Muscle of back (tissue), 13 donors: Measurements from ENCODE around the gene GNLY. TPM values are rescaled to one million over a fixed set of nuclear protein-coding genes. Genes with fewer than 3 reads are reported as not detected.
"Not testable (repeated sequence)": the region's sequence is repeated elsewhere in the genome, so short reads cannot be mapped to it uniquely, and the experiment has no call there.

Experiments
- DNase-seq, 3 donors: peaks; one replicate each; pipeline versions ENCODE4 v3.0.0 to v3.0.0-alpha.2; 2013
- long read RNA-seq, 9 donors: transcript quantifications; one replicate each; lab custom pipeline, GENCODE V29; 2026
- polyA plus RNA-seq, 10 donors: library from polyadenylated mRNA; unstranded; fragments of 120-200 nt; gene quantifications; one replicate each; pipeline ENCODE4 v1.2.1, GENCODE V29; 2013; ENCODE audit not compliant: insufficient read length in 10 of 10

The GNLY gene
- polyA plus RNA-seq = 1 to 10 TPM in 5 of 10 donors, under 1 TPM in 5; 0.50 to 3.6 (median 1.0) TPM
- long read RNA-seq, donor 1 = 0 reads
- long read RNA-seq, donor 2 = 0 reads
- long read RNA-seq, donor 3 = 0 reads
- long read RNA-seq, donor 4 = 0 reads
- long read RNA-seq, donor 5, partial matches to known transcripts = 0 of 1 reads
- long read RNA-seq, donor 5, other reads (novel, unspliced or antisense) = 0 of 1 reads
- long read RNA-seq, donor 6 = 0 reads
- long read RNA-seq, donor 7 = 0 reads
- long read RNA-seq, donor 8 = 0 reads
- long read RNA-seq, donor 9, partial matches to known transcripts = 0 of 1 reads
- long read RNA-seq, donor 9, other reads (novel, unspliced or antisense) = 0 of 1 reads

DNA sequence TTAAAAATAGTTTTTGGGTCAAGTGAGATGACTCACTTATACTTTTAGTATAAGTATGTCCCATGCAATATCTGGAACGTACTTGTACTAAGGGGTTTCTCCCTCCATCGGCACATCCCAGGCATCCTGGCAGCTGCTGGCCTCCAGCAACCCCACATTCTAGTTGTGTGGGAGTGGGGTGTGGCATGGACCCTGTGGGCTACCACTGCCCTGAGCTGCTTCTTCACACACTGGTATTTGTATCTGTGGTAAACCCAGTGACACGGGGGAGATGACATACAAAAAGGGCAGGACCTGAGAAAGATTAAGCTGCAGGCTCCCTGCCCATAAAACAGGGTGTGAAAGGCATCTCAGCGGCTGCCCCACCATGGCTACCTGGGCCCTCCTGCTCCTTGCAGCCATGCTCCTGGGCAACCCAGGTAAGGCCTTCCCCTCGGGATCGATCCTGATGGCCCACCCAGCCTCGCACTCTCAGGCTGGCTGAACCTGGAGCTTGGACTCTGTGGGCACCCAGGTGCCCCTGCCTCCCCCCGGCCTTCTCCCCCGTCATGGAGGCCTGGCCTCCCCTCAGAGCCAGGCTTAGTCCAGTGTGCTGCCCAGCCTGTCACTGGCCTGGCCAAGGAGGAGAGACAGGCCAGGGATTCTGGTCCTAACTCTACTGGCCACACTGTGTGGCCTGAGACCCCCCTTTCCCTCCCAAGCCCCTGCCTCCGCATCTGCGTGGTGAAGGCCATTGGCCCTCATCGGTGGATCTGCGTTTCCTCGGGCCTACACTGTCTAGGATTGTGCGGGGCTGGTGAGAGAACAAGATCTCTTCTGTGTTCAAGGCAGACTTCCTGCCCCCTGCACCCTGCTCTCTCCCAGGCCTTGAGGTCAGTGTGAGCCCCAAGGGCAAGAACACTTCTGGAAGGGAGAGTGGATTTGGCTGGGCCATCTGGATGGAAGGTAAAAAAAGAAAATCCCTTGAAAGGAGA is at the start of gene GNLY:
Gene GNLY, plus strand, starts transcription at position 307 of the 974 bp plus-strand sequence. Its CDS starts 61 bp downstream, at position 368.
- no peak for DNase-seq

DNA sequence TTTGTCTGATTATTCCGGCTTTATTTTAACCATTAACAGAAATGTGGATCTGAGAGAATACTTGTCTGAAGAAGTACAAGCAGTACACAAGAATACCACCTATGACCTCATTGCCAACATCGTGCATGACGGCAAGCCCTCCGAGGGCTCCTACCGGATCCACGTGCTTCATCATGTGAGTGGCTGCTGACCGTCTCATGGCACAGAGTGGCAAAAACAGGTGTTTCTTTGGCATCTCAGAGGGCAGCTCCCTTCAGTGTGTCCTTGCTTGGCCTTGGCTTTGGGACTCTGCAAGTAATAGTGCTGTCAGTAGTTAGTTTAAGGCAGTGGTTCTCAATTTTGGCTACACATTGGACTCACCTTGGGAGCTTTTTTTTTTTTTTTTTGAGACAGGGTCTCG is 49.2 kb upstream of the GNLY start:
- DNase-seq = no peak

DNA sequence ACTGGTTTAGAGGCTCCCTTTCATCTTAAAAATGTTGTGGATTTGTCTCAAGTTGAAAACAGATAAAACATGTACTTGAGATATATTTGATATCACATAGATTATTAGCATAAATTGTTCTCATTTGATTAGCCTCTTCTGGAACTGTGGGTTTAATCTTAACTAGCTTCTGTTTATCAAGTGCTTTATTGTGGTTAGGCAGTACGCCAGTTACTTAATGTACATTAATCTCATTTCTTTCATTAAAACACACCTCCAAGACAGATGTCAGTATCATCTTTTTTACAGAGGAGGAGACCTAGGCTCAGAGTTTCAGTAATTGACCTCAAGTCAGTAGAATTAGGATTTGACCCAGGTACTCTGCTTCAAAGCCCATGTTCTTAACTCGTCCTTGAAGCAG is 48.0 kb upstream of the GNLY start:
- no peak for DNase-seq

DNA sequence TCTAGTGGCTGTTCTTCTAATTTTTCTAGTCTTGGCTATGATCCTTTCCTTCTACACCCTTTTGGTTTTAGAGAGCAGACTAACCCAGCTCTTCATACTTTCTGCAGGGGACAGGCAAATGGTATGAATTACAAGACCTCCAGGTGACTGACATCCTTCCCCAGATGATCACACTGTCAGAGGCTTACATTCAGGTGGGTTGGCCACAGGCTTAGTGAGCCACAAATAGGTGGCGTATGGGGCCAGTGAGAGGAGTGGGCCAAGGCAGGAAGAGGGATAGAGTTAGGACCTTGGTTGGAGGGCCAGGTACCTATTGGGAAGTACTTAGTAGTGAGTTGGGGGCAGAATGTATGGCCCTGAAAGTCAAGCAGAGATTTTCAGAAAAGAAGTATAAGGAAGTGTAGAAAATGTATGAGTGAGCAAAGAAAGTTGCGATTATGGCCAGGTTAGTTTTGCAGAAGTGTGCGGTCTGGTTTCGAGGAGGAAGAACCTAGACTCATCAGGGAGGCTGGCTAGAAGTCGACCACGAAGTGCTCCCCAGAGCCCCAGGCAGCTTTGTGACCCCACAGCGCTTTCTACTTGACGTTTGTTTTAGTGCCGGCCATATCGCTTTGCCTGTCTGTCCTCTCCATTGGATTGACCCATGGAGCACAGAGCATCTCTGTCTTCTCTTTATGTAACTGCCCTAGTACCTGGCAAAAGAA is 46.2 kb upstream of the GNLY start:
- no peak for DNase-seq

DNA sequence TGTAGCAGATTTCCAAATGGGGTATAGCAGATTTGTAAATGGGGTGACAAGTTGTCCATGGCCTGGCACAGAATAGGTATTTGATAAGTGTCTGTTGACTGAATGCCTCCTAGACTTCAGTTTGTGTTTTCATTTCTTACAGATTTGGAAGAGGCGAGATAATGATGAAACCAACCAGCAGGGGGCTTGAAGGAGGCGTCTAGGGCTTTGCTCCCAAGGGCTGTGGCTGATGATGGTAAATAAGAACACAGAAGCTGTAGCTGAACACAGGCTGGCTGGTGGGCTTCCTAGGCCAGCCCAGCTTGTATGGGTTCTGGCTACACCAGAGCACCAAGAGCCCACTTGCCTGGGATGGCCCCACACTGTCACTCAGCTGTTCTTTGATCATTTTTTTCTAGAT is 45.5 kb upstream of the GNLY start:
- DNase-seq = no peak

DNA sequence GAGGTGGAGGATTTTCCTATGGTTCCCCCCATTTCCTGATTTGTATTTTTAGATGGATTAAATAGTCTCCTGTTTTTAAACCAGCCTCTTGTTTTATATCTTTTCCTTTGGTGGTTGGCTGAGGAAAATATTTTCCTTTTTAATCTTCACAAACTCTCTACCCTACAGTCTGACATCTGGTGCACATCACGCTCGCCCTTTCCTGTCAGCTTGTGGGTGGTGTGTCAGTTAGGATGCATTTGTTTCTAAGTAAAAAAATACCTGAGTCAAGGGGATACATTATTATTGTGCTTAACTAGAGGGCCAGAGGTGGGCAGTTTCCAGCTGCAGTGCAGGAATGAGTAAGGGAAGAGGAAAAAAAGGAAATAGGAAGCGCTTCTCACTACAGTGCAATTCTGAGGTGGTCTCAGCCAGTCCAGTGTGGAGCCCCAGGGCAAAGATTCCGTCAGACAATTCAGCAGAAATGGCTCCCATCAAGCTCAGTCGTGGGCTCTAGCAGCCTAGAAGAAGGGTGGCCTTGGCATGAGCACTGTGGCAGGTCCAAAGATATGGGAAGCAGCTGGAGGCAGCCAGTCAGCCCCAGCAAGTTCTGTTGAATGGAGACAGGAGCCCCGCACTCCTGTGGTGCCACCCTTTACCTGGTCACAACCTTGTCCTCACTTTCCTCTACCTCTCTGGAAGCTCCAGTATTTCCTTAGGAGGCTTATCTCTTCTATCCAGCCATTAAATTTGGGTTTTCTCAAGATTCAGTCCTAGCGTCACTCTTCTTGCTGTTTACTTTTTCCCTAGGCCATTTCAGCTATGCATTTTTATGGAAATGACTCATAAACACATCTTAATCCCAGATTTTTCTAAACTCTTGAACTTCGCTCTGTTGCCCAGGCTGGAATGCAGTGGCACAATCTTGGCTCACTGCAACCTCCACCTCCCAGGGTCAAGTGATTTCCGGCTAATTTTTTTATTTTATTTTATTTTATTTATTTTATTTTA is 44.7 kb upstream of the GNLY start:
- no peak for DNase-seq

DNA sequence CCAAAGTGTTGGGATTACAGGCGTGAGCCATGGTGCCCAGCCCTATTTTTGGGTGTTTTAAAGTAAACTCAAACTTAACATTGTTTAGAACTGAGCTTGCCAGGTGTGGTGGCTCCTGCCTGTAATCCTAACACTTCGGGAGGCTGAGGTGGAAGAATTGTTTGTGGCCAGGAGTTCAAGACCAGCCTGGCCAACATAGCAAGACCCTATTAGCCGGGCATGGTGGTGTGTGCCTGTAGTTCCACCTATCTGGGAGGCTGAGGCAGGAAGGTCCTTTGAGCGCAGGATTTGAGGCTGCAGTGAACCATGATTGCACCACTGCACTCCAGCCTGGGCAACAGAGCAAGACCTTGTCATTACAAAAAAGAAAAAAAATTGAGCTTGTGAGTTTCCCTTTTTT is 43.7 kb upstream of the GNLY start:
- no peak for DNase-seq

DNA sequence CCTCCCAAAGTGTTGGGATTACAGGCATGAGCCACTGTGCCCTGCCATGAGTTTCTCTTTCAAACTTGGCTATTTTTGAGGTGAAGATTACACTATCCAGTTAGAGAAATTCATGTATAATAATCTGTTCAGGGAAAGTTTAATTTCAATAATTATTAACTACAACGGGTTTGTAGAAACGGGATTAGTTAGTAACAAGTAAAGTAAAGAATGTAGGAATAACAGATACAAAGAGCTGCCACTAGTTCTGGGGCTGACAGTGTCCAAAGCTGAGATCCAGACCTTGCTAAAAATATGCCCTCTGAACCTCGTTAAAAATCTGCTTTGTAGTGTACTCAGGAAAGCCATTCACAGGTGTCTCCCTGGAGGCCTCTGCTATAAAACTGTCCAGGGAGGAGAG is 43.1 kb upstream of the GNLY start:
- no peak for DNase-seq

DNA sequence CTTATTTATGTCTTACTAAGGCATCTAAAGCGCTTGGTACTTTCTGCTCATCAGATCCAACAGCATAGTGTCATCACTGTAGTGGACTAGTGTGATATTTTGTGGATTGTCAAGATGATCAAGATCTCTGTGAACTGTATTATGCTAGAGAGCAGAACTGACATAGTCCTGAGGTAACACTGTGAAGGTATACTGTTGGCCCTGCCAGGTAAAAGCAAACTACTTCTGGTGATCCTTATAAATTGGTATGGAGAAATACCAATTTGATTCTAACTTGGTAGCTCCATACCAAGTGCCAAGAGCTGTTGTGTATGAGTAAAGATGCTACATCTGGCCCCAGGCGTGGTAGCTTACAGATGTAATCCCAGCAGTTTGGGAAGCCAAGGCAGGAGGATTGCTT is 42.1 kb upstream of the GNLY start:
- DNase-seq = no peak

DNA sequence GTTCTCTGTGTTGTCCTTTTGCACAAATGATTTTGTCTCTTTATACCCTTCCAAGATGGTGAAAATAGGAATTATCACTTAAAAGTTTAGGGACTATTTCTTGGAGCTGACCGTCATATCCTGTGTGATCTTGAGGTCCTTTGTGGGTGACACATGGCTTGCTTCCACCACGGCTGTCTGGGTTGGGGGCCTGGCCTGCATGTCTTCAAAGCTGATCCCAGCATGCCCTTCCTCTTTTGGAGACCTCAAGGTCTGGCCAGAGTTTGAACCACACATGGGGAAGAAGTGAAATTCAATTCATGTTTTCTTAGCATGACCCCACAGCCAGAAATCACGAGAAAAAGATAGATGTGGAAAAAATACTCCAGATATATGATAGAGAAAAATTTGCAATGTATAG is 40.2 kb upstream of the GNLY start:
- no peak for DNase-seq

DNA sequence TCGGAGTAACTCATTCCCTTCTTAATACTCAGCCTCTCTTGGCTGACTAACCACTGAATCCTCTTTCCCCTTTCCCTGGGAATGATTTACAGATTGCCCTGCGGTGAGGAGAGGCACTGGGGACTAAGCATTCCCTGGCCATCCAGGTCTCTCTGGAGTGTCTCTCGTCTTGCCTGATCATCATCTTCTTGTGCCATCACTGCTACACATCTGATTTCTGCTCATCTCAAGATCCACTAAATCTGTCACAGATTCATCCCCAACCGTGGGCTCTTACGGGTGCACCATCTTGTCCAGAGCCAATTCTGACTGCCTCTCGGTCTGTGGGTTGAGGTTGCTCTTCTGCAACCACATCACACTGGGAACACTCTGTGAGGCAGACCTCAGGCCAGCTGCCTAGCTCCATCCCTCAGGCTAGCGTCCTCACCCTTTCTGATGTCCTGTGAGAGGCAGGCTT is 38.2 kb upstream of the GNLY start:
- peak in 1 of 3 donors; percentile 28 for DNase-seq

DNA sequence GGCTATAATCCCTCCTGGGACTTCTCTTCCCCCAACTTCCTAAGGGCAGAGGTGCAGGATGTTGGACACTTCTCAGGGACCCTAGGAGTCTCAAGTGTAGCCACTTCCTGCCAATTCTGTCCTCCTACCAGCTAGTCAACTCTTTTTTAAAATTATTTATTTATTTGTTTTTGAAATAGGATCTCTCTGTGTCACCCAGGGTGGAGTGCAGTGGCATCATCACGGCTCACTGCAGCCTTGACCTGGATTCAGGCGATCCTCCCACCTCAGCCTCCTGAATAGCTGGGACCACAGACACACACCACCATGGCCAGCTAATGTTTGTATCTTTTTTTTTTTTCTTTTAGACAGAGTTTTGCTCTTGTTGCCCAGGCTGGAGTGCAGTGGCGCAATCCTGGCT is 37.7 kb upstream of the GNLY start:
- DNase-seq = no peak

DNA sequence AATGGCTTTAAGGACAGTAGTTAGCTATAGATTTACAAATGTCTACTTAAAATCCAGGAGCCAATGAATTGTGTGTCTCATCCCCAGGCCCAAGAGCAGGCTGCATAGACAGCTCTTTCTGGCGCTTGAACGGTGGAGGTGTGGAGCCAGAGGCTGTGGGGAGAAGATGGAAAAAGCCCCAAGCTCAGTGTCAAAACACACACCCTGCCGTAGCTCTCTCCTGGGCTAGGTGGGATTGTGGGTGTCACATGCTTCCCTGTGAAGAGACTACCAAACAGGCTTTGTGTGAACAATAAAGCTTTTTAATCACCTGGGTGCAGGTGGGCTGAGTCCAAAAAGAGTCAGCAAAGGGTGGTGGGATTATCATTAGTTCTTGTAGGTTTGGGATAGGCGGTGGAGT is 36.8 kb upstream of the GNLY start:
- not testable (repeated sequence) for DNase-seq

DNA sequence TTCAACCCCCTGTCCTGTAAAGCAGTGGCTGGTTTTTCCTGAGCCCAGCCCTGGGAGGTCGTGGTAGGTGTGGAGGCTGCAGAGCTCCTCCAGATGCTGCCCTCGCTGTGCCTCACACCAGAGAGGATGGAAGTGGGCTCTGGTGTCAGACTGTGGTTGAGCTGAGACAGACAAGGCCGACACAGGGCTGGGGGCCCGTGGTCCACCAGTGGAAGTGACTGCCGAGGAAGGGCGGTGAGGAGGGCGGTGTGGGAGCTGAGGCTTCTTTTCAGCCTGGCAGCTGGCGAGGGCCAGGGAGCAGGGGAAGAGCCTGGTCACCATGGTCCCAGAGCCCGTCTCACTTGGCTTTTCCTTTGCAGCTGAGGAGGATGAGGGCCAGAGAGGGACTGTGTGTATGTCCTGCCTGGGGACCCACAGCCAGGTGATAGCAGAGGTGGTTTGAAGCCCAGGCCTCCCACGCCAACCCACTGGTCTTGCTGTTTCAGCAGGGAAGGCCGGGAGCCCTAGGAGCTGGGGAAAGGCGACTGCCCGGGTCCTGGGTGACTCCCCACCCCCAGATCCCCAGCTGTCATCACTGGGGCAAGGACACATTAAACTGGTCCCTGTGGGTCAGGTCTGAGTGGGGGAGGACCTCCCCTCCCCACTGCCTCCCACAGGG is 34.7 kb upstream of the GNLY start:
- DNase-seq = no peak

DNA sequence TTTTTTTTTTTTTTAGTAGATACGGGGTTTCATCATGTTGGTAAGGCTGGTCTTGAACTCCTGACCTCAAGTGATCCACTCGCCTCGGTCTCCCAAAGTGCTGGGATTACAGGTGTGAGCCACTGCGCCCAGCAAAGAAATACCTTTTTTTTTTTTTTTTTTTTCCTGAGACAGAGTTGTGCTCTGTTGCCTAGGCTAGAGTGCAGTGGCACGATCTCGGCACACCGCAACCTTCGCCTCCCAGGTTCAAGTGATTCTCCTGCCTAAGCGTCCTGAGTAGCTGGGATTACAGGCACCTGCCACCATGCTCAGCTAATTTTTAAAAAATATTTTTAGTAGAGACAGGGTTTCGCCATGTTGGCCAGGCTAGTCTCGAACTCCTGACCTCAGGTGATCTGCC is 33.9 kb upstream of the GNLY start:
- not testable (repeated sequence) for DNase-seq

DNA sequence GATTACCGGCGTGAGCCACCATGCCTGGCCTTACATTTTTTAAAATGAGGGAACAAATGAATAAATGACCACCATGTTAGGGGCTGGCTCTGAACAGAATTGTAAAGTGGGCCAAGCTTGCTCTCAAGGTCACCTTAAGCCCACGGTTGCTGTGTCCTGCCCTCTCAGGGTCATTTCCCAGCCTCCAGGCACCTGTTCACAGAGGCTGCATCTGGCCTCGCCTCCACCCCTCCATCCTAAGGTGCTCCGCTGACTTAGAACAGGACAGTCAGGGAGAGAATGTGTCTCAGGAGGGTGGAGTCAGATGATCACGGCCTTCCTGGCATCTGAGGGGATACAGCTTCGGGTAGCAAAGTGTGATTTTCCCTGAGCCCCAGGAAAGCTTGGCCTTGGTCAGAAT is 33.4 kb upstream of the GNLY start:
- no peak for DNase-seq

DNA sequence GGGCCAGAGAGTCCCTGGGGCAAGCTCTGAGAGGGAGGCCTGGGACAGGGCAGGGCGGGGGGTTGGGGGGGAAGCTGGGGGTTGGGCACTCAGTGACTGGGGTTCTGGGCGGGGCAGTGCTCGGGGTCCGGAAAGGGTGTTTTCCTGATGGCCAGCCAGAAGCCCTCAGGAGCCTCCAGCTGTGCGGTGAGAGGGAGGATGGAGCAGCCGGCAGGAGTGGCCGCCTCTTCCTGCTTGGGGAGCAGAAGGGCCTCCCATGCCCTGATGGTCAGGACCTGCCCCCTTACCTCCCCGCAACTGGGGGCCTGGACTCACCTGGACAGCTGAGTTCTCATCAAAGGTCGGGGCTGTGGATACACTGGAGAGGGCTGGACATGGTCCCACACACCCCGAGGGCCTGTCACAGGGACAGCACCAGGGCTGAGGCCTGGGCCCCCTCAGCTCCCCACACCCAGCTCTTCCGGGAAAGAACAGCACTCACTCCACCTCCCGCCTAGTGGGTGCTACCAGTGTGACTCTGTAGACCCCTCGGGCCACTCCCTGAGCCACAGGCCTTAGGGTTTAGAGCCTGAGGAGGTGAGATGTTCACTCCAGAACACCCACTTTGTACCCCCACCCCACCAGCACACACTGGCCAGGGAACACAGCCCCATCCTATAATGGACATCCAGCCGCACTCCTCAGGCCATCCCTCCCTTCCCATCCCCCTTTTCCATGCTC is 32.9 kb upstream of the GNLY start:
- no peak for DNase-seq

DNA sequence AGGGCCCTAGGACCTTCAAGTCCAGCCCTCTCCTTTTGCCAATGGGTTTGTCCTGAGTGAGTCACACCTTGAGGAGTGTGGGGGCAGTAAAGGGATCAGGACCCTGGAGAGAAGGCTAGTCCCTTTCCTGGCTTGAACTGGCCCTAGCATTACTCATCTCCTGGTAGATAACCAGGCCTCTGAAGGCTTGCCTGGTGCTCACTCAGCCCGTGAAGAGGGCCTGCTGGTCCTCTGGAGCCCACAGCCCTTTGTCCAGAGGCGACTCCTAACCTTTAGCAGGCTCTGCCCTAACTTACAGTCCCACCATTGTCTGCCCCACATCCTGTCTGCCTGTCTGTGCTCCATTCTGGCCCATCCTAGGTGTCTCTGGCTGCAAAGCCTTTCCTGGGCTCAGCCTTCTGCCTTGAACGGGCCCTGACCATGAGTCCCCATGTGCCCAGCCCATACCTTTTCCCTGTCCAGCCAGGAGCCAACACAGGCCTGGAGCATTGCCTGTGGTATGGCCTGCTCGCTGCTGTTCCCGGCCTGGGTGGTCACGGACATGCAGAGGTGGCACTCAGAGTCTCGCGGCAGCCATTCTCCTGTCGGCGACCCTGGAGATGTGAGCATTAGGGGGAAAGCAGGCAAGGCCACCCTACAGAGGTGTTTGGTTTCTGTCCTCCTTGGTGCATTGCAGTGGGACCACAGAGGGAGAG is 31.1 kb upstream of the GNLY start:
- peak in 1 of 3 donors; percentile 23 for DNase-seq
